Ishikawa (cell line): ENCODE results near the gene VPS26A.

Experiments
- CEBPB ChIP-seq: IDR thresholded peaks from 2 replicates; pipeline ENCODE4 v1.6.1; 2012
- EGR1 ChIP-seq: IDR thresholded peaks from 2 replicates; pipeline ENCODE4 v1.6.1; 2012
- EP300 ChIP-seq: IDR thresholded peaks from 2 replicates; pipeline ENCODE4 v1.6.1; 2012; ENCODE audit warnings: borderline replicate concordance
- FOXM1 ChIP-seq: IDR thresholded peaks from 2 replicates; pipeline ENCODE4 v1.6.1; 2012; ENCODE audit warnings: low read depth, borderline replicate concordance
- RAD21 ChIP-seq: IDR thresholded peaks from 2 replicates; pipeline ENCODE4 v1.6.1; 2012; ENCODE audit warnings: low read depth
- REST ChIP-seq: IDR thresholded peaks from 2 replicates; pipeline ENCODE4 v1.6.1; 2012; ENCODE audit warnings: low read depth, mild to moderate bottlenecking
- TAF1 ChIP-seq: IDR thresholded peaks from 2 replicates; pipeline ENCODE4 v1.6.1; 2012; ENCODE audit warnings: low read depth, mild to moderate bottlenecking
- YY1 ChIP-seq: IDR thresholded peaks from 2 replicates; pipeline ENCODE4 v1.6.1; 2012; ENCODE audit warnings: low read depth

GRCh38 chr10:69075431-69075830 is 48.5 kb upstream of the VPS26A start:
- TF ChIP-seq FOXM1 (no peak), EP300 (no peak), CEBPB (no peak), TAF1 (no peak), REST (no peak), YY1 (no peak), EGR1 (no peak), RAD21 (no peak)
